GM10266 (cell line): ENCODE results near the gene C5AR2.
"Not testable (repeated sequence)": the region's sequence is repeated elsewhere in the genome, so short reads cannot be mapped to it uniquely, and the experiment has no call there.

Source experiments
- DNase-seq: peaks from one replicate; pipeline ENCODE4 v3.0.0; 2012; ENCODE audit errors: extremely low spot score
- TF ChIP-seq, protein P1 (sequence below): IDR thresholded peaks from 2 replicates; pipeline ENCODE4 v1.5.1; 2012; ENCODE audit warnings: mild to moderate bottlenecking, low read depth; ENCODE audit not compliant: control insufficient read depth, insufficient read depth; ENCODE audit errors: missing control alignments

Gene C5AR2

DNA sequence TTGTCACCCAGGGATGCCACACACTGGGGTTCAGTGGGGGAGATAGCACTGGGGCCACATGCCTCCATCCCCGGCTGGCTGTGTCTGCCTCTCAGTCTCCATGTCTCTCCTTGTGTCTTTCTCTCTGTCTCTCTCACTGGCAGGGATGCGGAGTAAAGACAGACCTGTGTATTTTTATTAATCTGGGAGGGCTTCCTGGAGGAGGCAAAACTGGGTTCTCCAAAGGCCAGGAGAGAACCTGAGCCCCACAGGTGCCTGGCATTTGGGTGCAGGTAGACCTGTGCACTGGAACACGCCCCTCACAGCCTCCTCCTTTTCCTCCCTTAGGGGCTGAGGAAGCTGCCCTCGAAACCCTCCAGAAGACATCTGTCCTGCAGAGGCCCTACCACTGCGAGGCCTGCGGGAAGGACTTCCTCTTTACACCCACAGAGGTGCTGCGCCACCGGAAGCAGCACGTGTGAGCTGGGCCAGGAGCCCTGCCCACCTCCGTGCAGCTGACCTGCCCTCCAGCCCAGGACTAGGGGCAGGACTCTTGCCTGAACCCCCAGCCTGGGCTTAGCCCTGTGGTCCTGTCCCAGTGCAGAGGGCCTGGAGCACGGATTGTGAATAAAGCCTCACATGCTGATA lies 49.8 kb downstream of the C5AR2 start:
- TF ChIP-seq, protein P1, sequence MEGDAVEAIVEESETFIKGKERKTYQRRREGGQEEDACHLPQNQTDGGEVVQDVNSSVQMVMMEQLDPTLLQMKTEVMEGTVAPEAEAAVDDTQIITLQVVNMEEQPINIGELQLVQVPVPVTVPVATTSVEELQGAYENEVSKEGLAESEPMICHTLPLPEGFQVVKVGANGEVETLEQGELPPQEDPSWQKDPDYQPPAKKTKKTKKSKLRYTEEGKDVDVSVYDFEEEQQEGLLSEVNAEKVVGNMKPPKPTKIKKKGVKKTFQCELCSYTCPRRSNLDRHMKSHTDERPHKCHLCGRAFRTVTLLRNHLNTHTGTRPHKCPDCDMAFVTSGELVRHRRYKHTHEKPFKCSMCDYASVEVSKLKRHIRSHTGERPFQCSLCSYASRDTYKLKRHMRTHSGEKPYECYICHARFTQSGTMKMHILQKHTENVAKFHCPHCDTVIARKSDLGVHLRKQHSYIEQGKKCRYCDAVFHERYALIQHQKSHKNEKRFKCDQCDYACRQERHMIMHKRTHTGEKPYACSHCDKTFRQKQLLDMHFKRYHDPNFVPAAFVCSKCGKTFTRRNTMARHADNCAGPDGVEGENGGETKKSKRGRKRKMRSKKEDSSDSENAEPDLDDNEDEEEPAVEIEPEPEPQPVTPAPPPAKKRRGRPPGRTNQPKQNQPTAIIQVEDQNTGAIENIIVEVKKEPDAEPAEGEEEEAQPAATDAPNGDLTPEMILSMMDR: no peak
- DNase-seq: no peak

DNA sequence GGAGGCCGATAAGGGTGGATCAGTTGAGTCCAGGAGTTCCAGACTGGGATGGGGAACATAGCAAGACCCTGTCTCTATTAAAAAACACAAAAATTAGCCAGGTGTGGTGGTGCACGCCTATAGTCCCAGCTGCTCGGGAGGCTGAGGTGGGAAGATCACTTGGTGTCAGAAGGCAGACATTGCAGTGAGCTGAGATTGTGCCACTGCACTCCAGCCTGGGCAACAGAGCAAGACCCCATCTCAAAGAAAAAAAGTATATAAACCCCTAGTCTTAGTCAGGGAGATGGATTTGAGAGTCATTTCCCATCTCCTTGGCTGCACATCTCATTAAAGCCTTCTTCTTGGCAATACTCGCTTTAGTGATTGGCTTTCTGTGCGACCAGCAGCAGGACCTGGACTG lies 51.9 kb downstream of the C5AR2 start:
- not testable (repeated sequence) for DNase-seq

DNA sequence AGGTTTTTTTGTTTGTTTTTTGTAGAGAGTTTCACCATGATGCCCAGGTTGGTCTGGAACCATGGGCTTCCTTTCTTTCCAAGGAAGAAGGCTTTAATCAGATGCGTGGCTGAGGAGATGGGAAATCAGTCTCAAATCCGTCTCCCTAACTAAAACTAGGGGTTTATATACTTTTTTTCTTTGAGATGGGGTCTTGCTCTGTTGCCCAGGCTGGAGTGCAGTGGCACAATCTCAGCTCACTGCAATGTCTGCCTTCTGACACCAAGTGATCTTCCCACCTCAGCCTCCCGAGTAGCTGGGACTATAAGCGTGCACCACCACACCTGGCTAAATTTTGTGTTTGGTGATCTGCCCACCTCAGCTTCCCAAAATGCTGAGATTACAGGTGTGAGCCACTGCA lies 52.6 kb downstream of the C5AR2 start:
- DNase-seq: not testable (repeated sequence)

DNA sequence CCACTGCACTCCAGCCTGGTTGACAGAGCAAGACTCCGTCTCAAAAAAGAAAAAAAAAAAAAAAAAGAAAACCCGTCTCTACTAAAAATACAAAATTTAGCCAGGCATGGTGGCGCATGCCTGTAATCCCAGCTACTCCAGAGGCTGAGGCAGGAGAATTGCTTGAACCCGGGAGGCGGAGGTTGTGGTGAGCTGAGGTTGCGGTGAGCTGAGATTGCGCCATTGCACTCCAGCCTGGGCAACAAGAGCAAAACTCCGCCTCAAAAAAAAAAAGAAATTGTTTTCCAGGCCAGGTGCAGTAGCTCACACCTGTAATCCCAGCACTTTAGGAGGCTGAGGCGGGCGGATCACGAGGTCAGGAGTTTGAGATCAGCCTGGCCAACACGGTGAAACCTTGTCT lies 54.6 kb downstream of the C5AR2 start:
- DNase-seq: not testable (repeated sequence)

DNA sequence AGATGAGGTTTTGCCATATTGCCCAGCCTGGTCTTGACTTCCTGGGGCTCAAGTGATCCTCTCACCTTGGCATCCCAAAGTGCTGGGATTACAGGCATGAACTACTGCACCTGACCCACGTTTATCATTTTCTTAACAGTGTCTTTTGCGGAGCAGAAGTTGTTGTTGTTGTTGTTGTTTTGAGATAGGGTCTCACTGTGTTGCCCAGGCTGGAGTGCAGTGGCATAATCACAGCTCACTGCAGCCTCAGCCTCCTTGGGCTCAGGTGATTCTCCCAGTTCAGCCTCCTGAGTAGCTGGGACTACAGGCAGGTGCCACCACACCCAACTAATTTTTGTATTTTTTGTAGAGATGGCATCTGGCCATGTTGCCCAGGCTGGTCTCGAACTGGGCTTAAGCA lies 55.6 kb downstream of the C5AR2 start:
- not testable (repeated sequence) for DNase-seq

DNA sequence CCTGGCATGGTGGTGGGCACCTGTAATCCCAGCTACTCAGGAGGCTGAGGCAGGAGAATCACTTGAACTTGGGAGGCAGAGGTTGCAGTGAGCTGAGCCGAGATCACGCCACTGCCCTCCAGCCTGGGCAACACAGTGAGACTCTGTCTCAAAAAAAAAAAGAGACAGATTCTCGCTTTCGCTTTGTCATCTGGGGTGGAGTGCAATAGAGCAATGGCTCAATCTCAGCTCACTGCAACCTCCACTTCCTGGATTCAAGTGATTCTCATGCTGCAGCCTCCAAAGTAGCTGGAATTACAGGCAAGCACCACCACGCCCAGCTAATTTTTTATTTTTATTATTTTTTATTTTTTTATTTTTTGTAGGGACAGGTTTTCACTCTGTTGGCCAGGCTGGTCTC lies 56.7 kb downstream of the C5AR2 start:
- DNase-seq: not testable (repeated sequence)

DNA sequence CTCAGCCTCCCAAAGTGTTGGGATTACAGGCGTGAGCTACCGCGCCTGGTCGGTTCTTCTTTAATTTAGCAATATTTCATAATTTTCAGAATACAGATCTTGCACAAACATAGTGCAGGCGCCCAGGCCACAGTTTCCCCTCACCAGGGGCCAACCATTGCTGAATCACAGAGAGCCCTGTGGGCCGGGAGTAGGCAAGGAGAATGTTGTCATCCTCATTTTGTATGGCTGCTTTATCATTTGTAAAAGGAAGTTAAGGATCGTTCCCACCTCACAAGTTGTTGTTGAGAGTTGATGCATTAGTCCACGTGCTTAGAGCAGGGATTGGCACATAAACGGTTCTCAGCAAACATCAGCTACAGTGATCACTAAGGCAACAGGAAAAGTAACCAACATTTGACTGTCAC lies 57.2 kb downstream of the C5AR2 start:
- DNase-seq: no peak

DNA sequence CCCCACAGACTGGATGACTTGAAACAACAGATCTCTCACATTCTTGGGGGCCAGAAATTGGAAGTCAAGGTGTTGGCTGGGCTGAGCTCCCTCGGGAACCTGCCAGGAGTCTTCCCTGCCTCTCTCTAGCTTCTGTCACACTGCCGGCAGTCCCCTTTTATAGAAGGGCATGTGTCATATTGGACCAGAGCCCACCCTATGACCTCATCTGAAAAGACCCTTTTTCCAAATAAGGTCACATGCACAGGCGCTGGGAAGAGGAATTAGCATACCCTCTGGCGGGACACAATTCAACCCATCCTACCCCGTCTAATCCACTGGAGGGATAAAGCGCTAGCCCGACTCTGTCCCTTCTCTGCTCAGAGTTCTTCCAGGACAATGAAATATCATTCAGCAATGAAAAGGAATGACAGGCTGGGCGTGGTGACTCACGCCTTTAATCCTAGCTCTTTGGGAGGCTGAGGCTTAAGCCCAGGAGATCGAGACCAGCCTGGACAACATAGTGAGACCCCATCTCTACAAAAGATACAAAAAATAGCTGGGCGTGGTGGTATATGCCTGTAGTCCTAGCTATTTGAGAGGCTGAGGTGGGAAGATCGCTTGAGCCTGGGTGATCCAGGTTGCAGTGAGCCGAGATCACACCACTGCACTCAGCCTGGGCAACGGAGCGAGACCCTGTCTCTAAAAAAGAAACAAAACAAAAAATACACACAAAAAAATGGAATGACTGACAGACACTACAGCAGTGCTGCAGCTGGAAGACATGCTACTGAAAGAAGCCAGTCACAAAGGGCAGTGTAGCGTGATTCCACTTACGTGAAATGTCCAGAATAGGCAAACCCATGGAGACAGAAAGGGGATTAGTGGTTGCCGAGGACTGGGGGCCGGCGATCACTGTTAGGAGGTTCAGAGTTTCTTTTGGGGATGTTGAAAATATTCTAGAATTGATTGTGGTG lies 58.8 kb downstream of the C5AR2 start:
- TF ChIP-seq, protein P1: no peak
- no peak for DNase-seq

More for the DNA sequence above, 57.2 kb downstream of the C5AR2 start:
- TF ChIP-seq, protein P1: no peak

DNA sequence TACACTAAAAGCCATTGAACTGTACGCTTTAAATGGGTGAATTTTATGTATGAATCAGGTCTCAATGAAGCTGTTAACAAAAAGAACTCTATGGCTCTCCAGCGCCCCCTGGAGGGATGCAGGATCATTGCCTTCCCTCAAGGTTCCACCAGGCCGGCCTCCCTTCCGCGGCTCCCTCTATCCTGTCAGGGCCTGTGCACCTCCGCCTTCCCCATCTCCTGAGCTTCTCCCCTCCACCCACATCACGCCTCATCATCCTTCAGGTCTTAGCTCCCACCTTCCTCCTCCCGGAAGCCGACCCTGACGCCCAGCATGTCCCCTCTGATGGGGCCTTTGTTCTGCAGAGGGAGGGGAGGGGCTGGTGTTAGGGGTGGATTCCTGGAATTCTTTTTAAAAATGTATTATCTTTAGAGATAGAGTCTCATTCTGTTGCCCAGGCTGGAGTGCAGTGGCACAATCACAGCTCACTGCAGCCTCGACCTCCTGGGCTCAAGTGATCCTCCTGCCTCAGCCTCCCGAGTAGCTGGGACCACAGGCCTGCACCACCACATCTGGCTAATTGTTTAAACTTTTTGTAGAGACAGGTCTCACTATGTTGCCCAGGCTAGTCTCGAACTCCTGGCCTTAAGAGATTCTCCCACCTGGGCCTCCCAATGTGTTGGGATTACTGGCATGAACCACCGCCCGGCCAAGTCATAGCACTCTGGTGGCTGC lies 59.7 kb downstream of the C5AR2 start:
- TF ChIP-seq, protein P1: peak; percentile 81
- DNase-seq: peak; percentile 78
